Osteocyte (in vitro differentiated cells): ENCODE measurements around the gene NSUN2. TPM values are rescaled to one million over a fixed set of nuclear protein-coding genes. Genes with fewer than 3 reads are reported as not detected.

Source experiments
- DNase-seq: peaks from one replicate; pipeline ENCODE4 v3.0.0; 2021; ENCODE audit warnings: mixed read lengths; ENCODE audit not compliant: unreplicated experiment; ENCODE audit errors: extremely low spot score
- H3K27ac Mint-ChIP-seq: one replicate; pipeline ENCODE4 v1.8.0; 2021; ENCODE audit warnings: mild to moderate bottlenecking, mixed read lengths; ENCODE audit not compliant: unreplicated experiment
- H3K27me3 Mint-ChIP-seq: one replicate; pipeline ENCODE4 v1.8.0; 2021; ENCODE audit warnings: mixed read lengths; ENCODE audit not compliant: unreplicated experiment
- H3K36me3 Mint-ChIP-seq: one replicate; pipeline ENCODE4 v1.8.0; 2021; ENCODE audit warnings: mixed read lengths; ENCODE audit not compliant: unreplicated experiment
- H3K4me1 Mint-ChIP-seq: one replicate; pipeline ENCODE4 v1.8.0; 2021; ENCODE audit warnings: mixed read lengths; ENCODE audit not compliant: unreplicated experiment
- H3K4me3 Mint-ChIP-seq: one replicate; pipeline ENCODE4 v1.8.0; 2021; ENCODE audit warnings: mild to moderate bottlenecking, moderate library complexity, mixed read lengths; ENCODE audit not compliant: unreplicated experiment
- H3K9me3 Mint-ChIP-seq: one replicate; pipeline ENCODE4 v1.8.0; 2021; ENCODE audit warnings: mixed read lengths; ENCODE audit not compliant: unreplicated experiment
- CTCF ChIP-seq: fragments of 200-600 bp; sonication (generic); IDR thresholded peaks from 2 replicates; pipeline ENCODE4 v1.5.0; 2021; ENCODE audit warnings: antibody characterized with exemption, mild to moderate bottlenecking, moderate library complexity
- total RNA-seq: library from RNA; stranded (reverse); gene quantifications from 2 replicates; pipeline ENCODE4 v1.2.1, GENCODE V29; 2021

Gene NSUN2
- total RNA-seq, 1 donor from 2014 or later: 48.7 TPM

- TF ChIP-seq CTCF: no peak
- Mint-ChIP-seq H3K27me3 (no peaks in the 10 kb centered on the region), H3K27ac (no peak overlapping the region), H3K4me3 (no peak overlapping the region), H3K9me3 (peaks cover 18% of the 10 kb centered on the region), H3K4me1 (no peaks in the 10 kb centered on the region), H3K36me3 (peaks cover 32% of the 10 kb centered on the region)
- DNase-seq: no peak
Observed at GRCh38 chr5:6659941-6660684, 27.3 kb upstream of the NSUN2 start.

GRCh38 chr5:6656680-6657079 lies 23.8 kb upstream of the NSUN2 start:
- Mint-ChIP-seq H3K36me3 (peaks cover 33% of the 10 kb centered on the region), H3K4me1 (no peaks in the 10 kb centered on the region), H3K4me3 (no peak overlapping the region), H3K27me3 (no peaks in the 10 kb centered on the region), H3K27ac (no peak overlapping the region), H3K9me3 (peaks cover 19% of the 10 kb centered on the region)
- TF ChIP-seq CTCF: no peak
- no peak for DNase-seq

- Mint-ChIP-seq H3K36me3 (peaks cover 33% of the 10 kb centered on the region), H3K4me1 (no peaks in the 10 kb centered on the region), H3K4me3 (no peak overlapping the region), H3K27ac (no peak overlapping the region), H3K9me3 (peaks cover 19% of the 10 kb centered on the region), H3K27me3 (no peaks in the 10 kb centered on the region)
- no peak for TF ChIP-seq CTCF
- no peak for DNase-seq
Observed at GRCh38 chr5:6655432-6655831, 22.6 kb upstream of the NSUN2 start.

- H3K36me3 Mint-ChIP-seq: peaks cover 31% of the 10 kb centered on the region
- DNase-seq: no peak
- no peaks in the 10 kb centered on the region for H3K4me1 Mint-ChIP-seq
- H3K9me3 Mint-ChIP-seq: peaks cover 22% of the 10 kb centered on the region
- TF ChIP-seq CTCF: no peak
- no peaks in the 10 kb centered on the region for H3K27me3 Mint-ChIP-seq
- no peak overlapping the region for H3K27ac Mint-ChIP-seq
- no peak overlapping the region for H3K4me3 Mint-ChIP-seq
Observed at GRCh38 chr5:6652025-6652424, 19.2 kb upstream of the NSUN2 start.

- Mint-ChIP-seq H3K27me3 (no peaks in the 10 kb centered on the region), H3K4me1 (no peaks in the 10 kb centered on the region)
- no peak for TF ChIP-seq CTCF
Observed at GRCh38 chr5:6649681-6650080, 16.8 kb upstream of the NSUN2 start.

More at GRCh38 chr5:6649681-6650080, 16.8 kb upstream of the NSUN2 start:
- no peak overlapping the region for H3K27ac Mint-ChIP-seq
- no peak for DNase-seq
- H3K4me3 Mint-ChIP-seq: no peak overlapping the region
- H3K9me3 Mint-ChIP-seq: peaks cover 5% of the 10 kb centered on the region
- H3K36me3 Mint-ChIP-seq: peaks cover 16% of the 10 kb centered on the region
